ENCODE measurements around the gene PTPRG.
"Not testable (repeated sequence)": the region's sequence is repeated elsewhere in the genome, so short reads cannot be mapped to it uniquely, and the experiment has no call there.

PTPRG gene

GRCh38 chr3:61699622-61700021 is 138.3 kb downstream of the PTPRG start:
- TF ChIP-seq, protein P1, sequence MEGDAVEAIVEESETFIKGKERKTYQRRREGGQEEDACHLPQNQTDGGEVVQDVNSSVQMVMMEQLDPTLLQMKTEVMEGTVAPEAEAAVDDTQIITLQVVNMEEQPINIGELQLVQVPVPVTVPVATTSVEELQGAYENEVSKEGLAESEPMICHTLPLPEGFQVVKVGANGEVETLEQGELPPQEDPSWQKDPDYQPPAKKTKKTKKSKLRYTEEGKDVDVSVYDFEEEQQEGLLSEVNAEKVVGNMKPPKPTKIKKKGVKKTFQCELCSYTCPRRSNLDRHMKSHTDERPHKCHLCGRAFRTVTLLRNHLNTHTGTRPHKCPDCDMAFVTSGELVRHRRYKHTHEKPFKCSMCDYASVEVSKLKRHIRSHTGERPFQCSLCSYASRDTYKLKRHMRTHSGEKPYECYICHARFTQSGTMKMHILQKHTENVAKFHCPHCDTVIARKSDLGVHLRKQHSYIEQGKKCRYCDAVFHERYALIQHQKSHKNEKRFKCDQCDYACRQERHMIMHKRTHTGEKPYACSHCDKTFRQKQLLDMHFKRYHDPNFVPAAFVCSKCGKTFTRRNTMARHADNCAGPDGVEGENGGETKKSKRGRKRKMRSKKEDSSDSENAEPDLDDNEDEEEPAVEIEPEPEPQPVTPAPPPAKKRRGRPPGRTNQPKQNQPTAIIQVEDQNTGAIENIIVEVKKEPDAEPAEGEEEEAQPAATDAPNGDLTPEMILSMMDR (IDR thresholded peaks at IDR 0.05), result no peak
- no peak for DNase-seq (ENCODE audit: low spot score)
- Histone ChIP-seq H3K4me3 (no peak overlapping the region), H3K27ac (no peak overlapping the region)

DNA sequence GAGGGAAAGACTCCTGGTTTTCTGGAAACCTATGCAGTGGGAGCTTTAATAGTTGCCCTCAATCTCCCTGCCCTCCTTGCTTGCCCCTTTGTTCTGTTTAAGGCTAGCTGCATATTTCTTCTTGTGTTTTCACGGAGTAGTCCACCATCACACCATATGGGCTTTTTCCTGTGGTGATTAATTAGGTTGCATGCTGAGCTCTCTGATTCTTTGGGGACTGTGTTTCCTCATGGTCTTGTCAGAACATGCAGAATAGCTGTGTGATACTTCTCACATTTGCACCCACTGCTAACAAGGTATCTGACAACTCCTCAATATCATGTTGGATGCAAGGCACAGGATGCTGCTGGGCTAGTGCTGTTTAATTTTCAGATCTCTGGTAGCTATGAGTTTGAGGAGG is 139.6 kb downstream of the PTPRG start:
- no peak for DNase-seq (ENCODE audit: low spot score)
- TF ChIP-seq, protein P1 (IDR thresholded peaks at IDR 0.05), result no peak

GRCh38 chr3:61702453-61702852 is 141.1 kb downstream of the PTPRG start:
- TF ChIP-seq, protein P1 (IDR thresholded peaks at IDR 0.05), result no peak
- no peak for DNase-seq (ENCODE audit: low spot score)
- Histone ChIP-seq H3K27ac (no peak overlapping the region), H3K4me3 (no peak overlapping the region)

More for the DNA sequence above, 139.6 kb downstream of the PTPRG start:
- Histone ChIP-seq H3K4me3 (no peak overlapping the region), H3K27ac (no peak overlapping the region)

GRCh38 chr3:61704807-61705206 is 143.4 kb downstream of the PTPRG start:
- no peak overlapping the region for H3K4me3 ChIP-seq
- no peak overlapping the region for H3K27ac ChIP-seq
- TF ChIP-seq, protein P1 (IDR thresholded peaks at IDR 0.05), result no peak
- DNase-seq (ENCODE audit: low spot score), result no peak

DNA sequence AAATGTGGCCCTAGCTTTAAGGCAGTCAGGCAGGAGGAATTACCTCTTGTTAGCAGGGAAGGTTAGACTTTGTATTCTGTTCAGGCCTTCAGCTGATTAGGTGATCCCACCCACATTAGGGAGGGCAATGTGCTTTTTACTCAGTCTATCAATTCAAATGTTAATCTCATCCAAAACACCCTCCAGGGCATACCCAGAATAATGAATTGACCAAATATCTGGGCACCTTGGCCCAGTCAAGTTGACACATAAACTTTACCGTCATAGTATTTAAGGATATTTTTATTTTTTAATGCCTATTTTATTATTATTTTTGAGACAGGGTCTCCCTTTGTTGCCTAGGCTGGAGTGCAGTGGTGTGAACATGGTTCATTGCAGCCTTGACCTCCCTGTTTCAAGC is 146.1 kb downstream of the PTPRG start:
- Histone ChIP-seq H3K27ac (no peak overlapping the region), H3K4me3 (no peak overlapping the region)
- TF ChIP-seq, protein P1 (IDR thresholded peaks at IDR 0.05), result no peak
- DNase-seq (ENCODE audit: low spot score), result no peak

DNA sequence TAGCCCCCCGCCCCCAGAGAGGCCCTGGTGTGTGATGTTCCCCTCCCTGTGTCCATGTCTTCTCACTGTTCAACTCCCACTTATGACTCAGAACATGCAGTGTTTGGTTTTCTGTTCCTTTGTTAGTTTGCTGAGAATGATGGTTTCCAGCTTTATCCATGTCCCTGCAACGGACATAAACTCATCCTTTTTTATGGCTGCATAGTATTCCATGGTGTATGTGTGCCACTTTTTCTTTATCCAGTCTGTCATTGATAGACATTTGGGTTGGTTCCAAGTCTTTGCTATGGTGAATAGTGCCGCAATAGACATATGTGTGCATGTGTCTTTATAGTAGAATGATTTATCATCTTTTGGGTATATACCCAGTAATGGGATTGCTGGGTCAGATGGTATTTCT is 149.5 kb downstream of the PTPRG start:
- H3K27ac ChIP-seq; H3K4me3 ChIP-seq; DNase-seq (ENCODE audit: low spot score): not testable (repeated sequence)

- DNase-seq (ENCODE audit: low spot score), result no peak
- Histone ChIP-seq H3K27ac (no peak overlapping the region), H3K4me3 (no peak overlapping the region)
- TF ChIP-seq, protein P1 (IDR thresholded peaks at IDR 0.05), result no peak
These were observed 152.9 kb downstream of the PTPRG start for GRCh38 chr3:61714225-61714624.

All from coronary artery (tissue), 2 donors.